HepG2 (cell line): Measurements from ENCODE around the gene IRS1. TPM values are rescaled to one million over a fixed set of nuclear protein-coding genes. Genes with fewer than 3 reads are reported as not detected.
A peak's percentile ranks its signal among the peaks of the same experiment; 100 is the strongest.

ENCODE experiments used
- ARID5B ChIP-seq: IDR thresholded peaks from 2 replicates; pipeline ENCODE4 v1.4.0; 2020; ENCODE audit warnings: mild to moderate bottlenecking, missing genetic modification reagents
- ARNT2 ChIP-seq: sonication (generic); formaldehyde crosslinking; IDR thresholded peaks from 2 replicates; pipeline ENCODE4 v1.8.0; 2022; ENCODE audit warnings: mild to moderate bottlenecking, low read depth, missing genetic modification reagents, moderate library complexity
- HNF1B ChIP-seq: sonication (generic); formaldehyde crosslinking; IDR thresholded peaks from 2 replicates; pipeline ENCODE4 v1.5.1; 2020; ENCODE audit warnings: mild to moderate bottlenecking, moderate library complexity, missing genetic modification reagents
- HOXA7 ChIP-seq: sonication (generic); formaldehyde crosslinking; IDR thresholded peaks from 2 replicates; pipeline ENCODE4 v1.8.1; 2022; ENCODE audit warnings: mild to moderate bottlenecking, missing genetic modification reagents, moderate library complexity
- PRDM15 ChIP-seq: sonication (generic); formaldehyde crosslinking; IDR thresholded peaks from 2 replicates; pipeline ENCODE4 v1.4.0; 2020; ENCODE audit warnings: missing genetic modification reagents
- ZBTB44 ChIP-seq: sonication (generic); formaldehyde crosslinking; IDR thresholded peaks from 2 replicates; pipeline ENCODE4 v1.4.0; 2020; ENCODE audit warnings: missing genetic modification reagents
- ZNF180 ChIP-seq: sonication (generic); formaldehyde crosslinking; IDR thresholded peaks from 2 replicates; pipeline ENCODE4 v1.4.0; 2020; ENCODE audit warnings: low read depth, missing genetic modification reagents, borderline replicate concordance
- ZNF382 ChIP-seq: sonication (generic); formaldehyde crosslinking; IDR thresholded peaks from 2 replicates; pipeline ENCODE4 v1.5.0; 2020; ENCODE audit warnings: missing genetic modification reagents, mild to moderate bottlenecking, borderline replicate concordance
- ZNF414 ChIP-seq: sonication (generic); formaldehyde crosslinking; IDR thresholded peaks from 2 replicates; pipeline ENCODE4 v1.5.0; 2020; ENCODE audit warnings: missing genetic modification reagents
- ZNF543 ChIP-seq: sonication (generic); formaldehyde crosslinking; IDR thresholded peaks from 2 replicates; pipeline ENCODE4 v1.4.0; 2020; ENCODE audit warnings: mild to moderate bottlenecking, missing genetic modification reagents
- ZNF547 ChIP-seq: sonication (generic); formaldehyde crosslinking; IDR thresholded peaks from 2 replicates; pipeline ENCODE4 v1.5.1; 2020; ENCODE audit warnings: mild to moderate bottlenecking, missing genetic modification reagents
- ZSCAN25 ChIP-seq: sonication (generic); formaldehyde crosslinking; IDR thresholded peaks from 2 replicates; pipeline ENCODE4 v1.8.0; 2022; ENCODE audit warnings: mild to moderate bottlenecking, missing genetic modification reagents
- ZSCAN29 ChIP-seq: sonication (generic); formaldehyde crosslinking; conservative IDR thresholded peaks from 2 replicates; pipeline ENCODE4 v1.4.0; 2020; ENCODE audit warnings: mild to moderate bottlenecking, missing genetic modification reagents
- polyA plus RNA-seq, 8 experiments: library from polyadenylated mRNA; depleted of rRNA in 3 of 8; stranded (reverse) in 7 of 8; unstranded in 1 of 8; fragments of >200 nt; fragmentation: Illumina TruSeq in 4 of 8; extraction: Trizol in 4 of 8; gene quantifications; 2 replicates each; pipeline versions ENCODE4 v1.2.1 to v1.2.3, GENCODE V29; 2011 to 2016; ENCODE audit warnings: low read depth in 4 of 8, missing spikeins in 1 of 8, mixed read lengths in 1 of 8; ENCODE audit not compliant: insufficient read depth in 1 of 8
- total RNA-seq, 5 experiments: library from RNA; depleted of rRNA; stranded (reverse); fragments of >200 nt; fragmentation: Illumina TruSeq; extraction: Trizol; gene quantifications; 2 replicates each; pipeline ENCODE4 v1.2.3, GENCODE V29; 2016; ENCODE audit warnings: low read depth in 1 of 5

IRS1 gene
- total and polyA plus RNA-seq, 2 of the 13 experiments (the other 11 are each of a cell fraction or from before 2014, with no cell fraction given): 8.7 to 9.0 TPM

GRCh38 chr2:226799976-226800940 lies 638 bp upstream of the IRS1 start (continued):
- TF ChIP-seq ZNF543 (CRISPR knock-in tag) (peak; percentile 94), HNF1B (peak; percentile 93), ZSCAN29 (CRISPR knock-in tag) (no peak; the same call in none of the 2 replicates), PRDM15 (CRISPR knock-in tag) (0 out of 2 replicates have a peak, but pooled peaks have one; percentile 26), ARNT2 (no peak; the same call in 1 of the 2 replicates), HOXA7 (CRISPR knock-in tag) (no peak), ZNF180 (CRISPR knock-in tag) (0 out of 2 replicates have a peak, but pooled peaks have one; percentile 17), ZNF382 (CRISPR knock-in tag) (no peak), ZNF414 (CRISPR knock-in tag) (peak; percentile 73), ARID5B (CRISPR knock-in tag) (peak; percentile 98), ZBTB44 (no peak), ZSCAN25 (CRISPR knock-in tag) (0 out of 2 replicates have a peak, but pooled peaks have one; percentile 75), ZNF547 (CRISPR knock-in tag) (peak; percentile 27)
